ENCODE data around the gene AVP. TPM values are rescaled to one million over a fixed set of nuclear protein-coding genes. Genes with fewer than 3 reads are reported as not detected.
"Not testable (repeated sequence)": the region's sequence is repeated elsewhere in the genome, so short reads cannot be mapped to it uniquely, and the experiment has no call there.

AVP gene
- total RNA-seq, 2 experiments from 2014 or later, result not detected

DNA sequence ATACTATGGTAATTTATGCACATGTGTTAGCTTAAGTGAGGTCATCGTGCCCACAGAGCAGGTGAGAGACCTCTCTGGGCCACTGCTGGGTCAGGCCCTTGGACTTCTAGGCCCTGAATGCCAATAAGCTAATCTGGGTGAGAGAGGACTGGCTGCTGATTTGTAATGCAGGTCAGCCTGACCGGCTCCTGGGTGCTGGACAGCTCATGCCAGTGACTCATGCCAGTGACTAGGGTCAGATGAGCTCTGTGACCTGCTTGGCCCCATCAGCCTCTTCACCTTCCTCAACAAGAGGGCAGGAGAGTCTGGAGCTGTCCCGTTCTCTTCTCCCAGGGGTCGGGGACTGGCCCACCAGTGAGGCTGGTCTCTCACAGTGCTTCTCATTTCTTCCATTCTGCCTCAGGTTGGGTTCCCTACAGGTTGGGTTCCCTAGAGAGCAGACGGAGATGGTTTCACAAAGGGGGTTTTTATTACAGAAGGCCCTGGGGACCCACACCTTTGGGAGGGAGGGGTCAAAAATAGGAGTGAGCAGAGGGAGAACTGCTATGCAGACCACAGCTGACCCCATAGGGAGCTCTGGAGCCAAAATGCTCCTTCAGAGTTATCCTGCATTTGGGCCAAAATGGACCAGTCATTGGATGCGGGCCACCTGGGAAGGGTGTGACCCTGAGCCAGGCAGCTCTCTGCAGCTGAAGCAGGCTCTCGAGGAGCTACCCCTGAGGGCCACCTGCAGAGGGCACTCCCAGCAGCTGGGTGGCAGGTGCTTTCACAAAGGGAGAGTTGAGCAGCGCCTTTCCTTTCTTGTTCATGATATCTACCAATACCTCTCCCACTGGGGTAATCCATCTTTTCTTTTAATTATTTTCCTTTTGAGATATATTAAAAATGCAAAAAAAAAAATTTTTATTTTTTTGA, 15.3 kb downstream of the AVP start:
- intact Hi-C loops (cut with micrococcal nuclease), result no loop called here

DNA sequence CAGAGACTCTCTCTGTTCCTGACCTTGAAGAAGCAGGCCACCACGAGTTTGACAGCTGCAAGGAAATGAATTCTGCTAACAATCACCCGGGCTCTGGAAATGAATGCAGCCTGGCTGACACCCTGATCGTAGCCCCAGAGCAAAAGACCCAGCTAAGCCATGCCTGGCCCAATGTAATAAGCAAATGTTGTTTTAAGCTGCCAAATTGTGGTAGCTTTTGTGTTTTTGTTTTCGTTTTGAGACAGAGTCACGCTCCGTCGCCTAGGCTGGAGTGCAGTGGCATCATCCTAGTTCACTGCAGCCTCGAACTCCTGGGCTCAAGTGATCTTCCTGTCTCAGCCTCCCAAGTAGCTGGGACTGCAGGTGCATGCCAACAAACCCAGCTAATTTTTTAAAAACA, 16.4 kb downstream of the AVP start:
- intact Hi-C loops (cut with micrococcal nuclease), result no loop called here
- Mint-ChIP-seq H3K27ac (no peak overlapping the region), H3K27me3 (no peaks in the 10 kb centered on the region), H3K36me3 (ENCODE audit: low read depth) (no peaks in the 10 kb centered on the region), H3K4me1 (ENCODE audit: low read depth) (peaks cover 16% of the 10 kb centered on the region), H3K4me3 (no peak overlapping the region), H3K9me3 (no peaks in the 10 kb centered on the region)
- TF ChIP-seq, protein P1, sequence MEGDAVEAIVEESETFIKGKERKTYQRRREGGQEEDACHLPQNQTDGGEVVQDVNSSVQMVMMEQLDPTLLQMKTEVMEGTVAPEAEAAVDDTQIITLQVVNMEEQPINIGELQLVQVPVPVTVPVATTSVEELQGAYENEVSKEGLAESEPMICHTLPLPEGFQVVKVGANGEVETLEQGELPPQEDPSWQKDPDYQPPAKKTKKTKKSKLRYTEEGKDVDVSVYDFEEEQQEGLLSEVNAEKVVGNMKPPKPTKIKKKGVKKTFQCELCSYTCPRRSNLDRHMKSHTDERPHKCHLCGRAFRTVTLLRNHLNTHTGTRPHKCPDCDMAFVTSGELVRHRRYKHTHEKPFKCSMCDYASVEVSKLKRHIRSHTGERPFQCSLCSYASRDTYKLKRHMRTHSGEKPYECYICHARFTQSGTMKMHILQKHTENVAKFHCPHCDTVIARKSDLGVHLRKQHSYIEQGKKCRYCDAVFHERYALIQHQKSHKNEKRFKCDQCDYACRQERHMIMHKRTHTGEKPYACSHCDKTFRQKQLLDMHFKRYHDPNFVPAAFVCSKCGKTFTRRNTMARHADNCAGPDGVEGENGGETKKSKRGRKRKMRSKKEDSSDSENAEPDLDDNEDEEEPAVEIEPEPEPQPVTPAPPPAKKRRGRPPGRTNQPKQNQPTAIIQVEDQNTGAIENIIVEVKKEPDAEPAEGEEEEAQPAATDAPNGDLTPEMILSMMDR (IDR thresholded peaks at IDR 0.05), result no peak
- ATAC-seq, result no peak
- POLR2A ChIA-PET, result no interaction called here
- CTCF ChIA-PET, result interaction anchor here (2.0 kb wide), 1 partner anchor 141 kb away, joined by 4 read pairs; the partner anchor contains the start of gene ITPA
- no peak for DNase-seq

More for the DNA sequence above, 15.3 kb downstream of the AVP start:
- peak; percentile 55 for DNase-seq
- H3K4me1 Mint-ChIP-seq (ENCODE audit: low read depth), result peaks cover 16% of the 10 kb centered on the region
- H3K27me3 Mint-ChIP-seq, result no peaks in the 10 kb centered on the region
- H3K9me3 Mint-ChIP-seq, result no peaks in the 10 kb centered on the region
- ChIA-PET CTCF (interaction anchor here (0.7 to 2.0 kb wide), 6 partner anchors 12 to 150 kb away, joined by 3 to 9 read pairs (median 4); partner anchors contain the start of gene ITPA), POLR2A (no interaction called here)
- TF ChIP-seq, protein P1 (IDR thresholded peaks at IDR 0.05), result peak; percentile 51
- ATAC-seq, result peak; percentile 59
- H3K4me3 Mint-ChIP-seq, result no peak overlapping the region
- no peak overlapping the region for H3K27ac Mint-ChIP-seq
- H3K36me3 Mint-ChIP-seq (ENCODE audit: low read depth), result no peaks in the 10 kb centered on the region

DNA sequence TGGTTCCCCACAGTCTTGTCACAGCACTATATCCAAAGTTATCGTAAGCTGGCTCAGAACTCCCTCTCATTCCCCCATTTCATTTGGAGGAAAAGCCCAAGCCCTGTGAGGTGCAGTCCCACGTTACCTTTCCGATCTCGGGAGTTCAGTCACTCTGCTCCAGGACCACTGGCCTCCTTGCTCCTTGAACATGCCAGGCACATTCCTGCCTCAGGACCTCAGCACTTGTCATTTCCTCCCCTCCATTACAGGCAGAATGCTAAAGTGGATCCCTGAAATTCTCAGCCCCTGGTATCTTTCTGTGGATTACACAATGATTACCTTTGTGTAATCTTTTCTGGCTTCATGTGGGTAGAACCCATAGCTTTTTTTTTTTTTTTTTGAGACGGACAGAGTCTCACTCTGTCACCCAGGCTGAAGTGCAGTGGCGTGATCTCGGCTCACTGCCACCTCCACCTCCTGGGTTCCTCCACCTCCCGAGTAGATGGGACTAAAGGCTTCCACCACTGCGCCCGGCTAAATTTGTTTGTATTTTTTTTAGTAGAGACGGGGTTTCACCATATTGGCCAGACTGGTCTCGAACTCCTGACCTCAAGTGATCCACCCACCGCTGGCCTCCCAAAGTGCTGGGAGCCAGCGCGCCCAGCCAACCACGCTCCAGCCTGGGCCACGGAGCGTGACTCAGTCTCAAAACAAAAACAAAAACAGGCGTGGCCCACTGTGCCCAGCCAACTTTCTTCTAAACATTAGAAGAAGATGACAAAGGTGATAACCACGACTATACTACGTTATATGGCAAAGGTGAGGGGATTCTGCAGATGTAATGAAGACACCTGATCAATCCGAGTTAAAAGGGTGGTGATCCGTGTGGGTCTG, 17.1 kb downstream of the AVP start:
- H3K27ac Mint-ChIP-seq, result no peak overlapping the region
- TF ChIP-seq, protein P1 (IDR thresholded peaks at IDR 0.05), result no peak
- ChIA-PET POLR2A (no interaction called here), CTCF (no interaction called here)
- no peak for ATAC-seq
- H3K4me3 Mint-ChIP-seq, result no peak overlapping the region
- intact Hi-C loops (cut with micrococcal nuclease), result no loop called here
- H3K9me3 Mint-ChIP-seq, result no peaks in the 10 kb centered on the region
- no peak for DNase-seq
- H3K27me3 Mint-ChIP-seq, result no peaks in the 10 kb centered on the region
- peaks cover 10% of the 10 kb centered on the region for H3K4me1 Mint-ChIP-seq (ENCODE audit: low read depth)
- no peaks in the 10 kb centered on the region for H3K36me3 Mint-ChIP-seq (ENCODE audit: low read depth)

DNA sequence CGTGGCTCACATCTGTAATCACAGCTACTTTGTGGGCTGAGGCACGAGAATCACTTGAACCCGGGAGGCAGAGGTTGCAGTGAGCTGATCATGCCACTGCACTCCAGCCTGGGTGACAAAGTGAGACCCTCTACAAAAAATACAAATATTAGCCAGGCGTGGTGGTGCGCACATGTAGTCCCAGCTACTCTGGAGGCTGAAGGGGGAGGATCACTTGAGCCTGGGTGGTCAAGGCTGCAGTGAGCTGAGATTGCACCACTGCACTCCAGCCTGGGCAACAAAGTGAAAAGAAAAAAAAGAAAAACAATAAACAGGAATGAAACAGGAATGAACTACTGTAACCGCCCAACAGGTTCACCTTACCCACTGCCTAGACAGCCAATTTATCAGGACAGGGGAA, 20.4 kb downstream of the AVP start:
- H3K4me3 Mint-ChIP-seq; ATAC-seq; CTCF ChIA-PET; DNase-seq; H3K9me3 Mint-ChIP-seq; H3K36me3 Mint-ChIP-seq (ENCODE audit: low read depth); H3K27ac Mint-ChIP-seq; intact Hi-C loops (cut with micrococcal nuclease); POLR2A ChIA-PET; H3K27me3 Mint-ChIP-seq; H3K4me1 Mint-ChIP-seq (ENCODE audit: low read depth): not testable (repeated sequence)

DNA sequence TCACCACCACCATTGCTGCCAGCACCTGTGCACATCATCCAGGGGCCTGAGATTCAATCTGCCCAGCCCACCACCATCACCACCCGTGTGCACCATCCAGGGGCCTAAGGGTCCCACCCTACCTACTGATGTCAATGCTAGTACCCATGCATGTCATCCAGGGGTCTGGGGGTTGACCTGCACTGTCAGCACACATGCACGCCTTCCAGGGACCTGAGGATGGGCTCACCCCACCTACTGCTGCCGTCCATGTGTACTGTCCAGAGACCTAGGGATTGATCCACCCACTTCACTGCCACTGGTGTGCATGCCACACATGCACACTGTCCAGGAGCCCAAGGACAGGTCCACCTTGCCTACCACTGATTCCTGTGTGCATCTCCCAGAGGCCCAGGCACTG, 25.0 kb downstream of the AVP start:
- DNase-seq (no peak), ATAC-seq (no peak)
- H3K27ac Mint-ChIP-seq, result no peak overlapping the region
- TF ChIP-seq, protein P1 (IDR thresholded peaks at IDR 0.05), result no peak
- intact Hi-C loops (cut with micrococcal nuclease), result no loop called here
- POLR2A ChIA-PET, result no interaction called here
- no peak overlapping the region for H3K4me3 Mint-ChIP-seq
- peaks cover 2% of the 10 kb centered on the region for H3K4me1 Mint-ChIP-seq (ENCODE audit: low read depth)
- H3K27me3 Mint-ChIP-seq, result no peaks in the 10 kb centered on the region
- CTCF ChIA-PET, result no interaction called here
- no peaks in the 10 kb centered on the region for H3K36me3 Mint-ChIP-seq (ENCODE audit: low read depth)
- H3K9me3 Mint-ChIP-seq, result no peaks in the 10 kb centered on the region
